NCI-H524 treated with DMSO at 0.1 percent for 48 hours (cell line): Measurements from ENCODE around the gene LRRC71.
"Not testable (repeated sequence)": the region's sequence is repeated elsewhere in the genome, so short reads cannot be mapped to it uniquely, and the experiment has no call there.

Experiments
- DNase-seq: peaks from one replicate; lab custom pipeline; 2025; lab: John Stamatoyannopoulos, UW

The LRRC71 gene

DNA sequence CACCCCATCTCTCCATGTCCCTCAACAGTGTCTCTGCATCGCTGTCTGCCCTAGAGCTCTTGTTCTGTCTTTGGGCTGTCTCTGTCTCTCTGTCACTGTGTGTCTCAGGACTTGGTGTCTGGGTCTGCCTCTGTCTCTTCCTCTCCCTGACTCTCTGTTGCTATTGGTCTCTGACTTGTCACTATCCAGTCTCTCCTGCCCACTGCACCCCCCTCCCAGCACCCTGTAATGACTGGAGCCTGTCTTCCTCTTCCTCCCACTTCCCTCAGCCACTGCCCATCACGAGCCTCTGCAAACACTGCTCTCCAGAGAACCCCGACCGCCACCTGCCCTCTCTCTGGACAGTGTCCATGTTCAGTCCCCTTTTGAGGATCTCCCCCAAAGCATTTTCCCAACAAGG lies 14.8 kb upstream of the LRRC71 start:
- DNase-seq: no peak

DNA sequence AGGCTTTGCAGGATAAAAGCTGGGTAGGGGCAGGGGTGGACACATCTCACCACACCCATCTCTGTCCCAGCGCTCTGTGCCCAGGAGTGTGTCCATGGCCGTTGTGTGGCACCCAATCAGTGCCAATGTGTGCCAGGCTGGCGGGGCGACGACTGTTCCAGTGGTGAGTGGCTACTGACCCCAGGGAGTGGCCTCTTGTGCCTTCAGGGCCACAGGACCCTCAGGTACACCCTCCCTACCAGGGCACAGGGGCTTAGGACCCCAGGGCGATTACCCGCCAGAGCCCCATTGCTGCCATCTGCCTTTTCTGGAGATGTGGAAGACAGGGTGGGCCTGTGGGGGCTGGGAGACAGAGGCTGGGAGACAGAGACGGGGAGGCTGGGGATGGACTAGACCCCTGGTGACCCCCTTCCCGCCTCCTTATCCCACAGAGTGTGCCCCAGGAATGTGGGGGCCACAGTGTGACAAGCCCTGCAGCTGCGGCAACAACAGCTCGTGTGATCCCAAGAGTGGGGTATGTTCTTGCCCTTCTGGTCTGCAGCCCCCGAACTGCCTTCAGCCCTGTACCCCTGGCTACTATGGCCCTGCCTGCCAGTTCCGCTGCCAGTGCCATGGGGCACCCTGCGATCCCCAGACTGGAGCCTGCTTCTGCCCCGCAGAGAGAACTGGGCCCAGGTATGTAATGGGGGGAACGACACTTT lies 14.1 kb upstream of the LRRC71 start:
- DNase-seq: no peak

DNA sequence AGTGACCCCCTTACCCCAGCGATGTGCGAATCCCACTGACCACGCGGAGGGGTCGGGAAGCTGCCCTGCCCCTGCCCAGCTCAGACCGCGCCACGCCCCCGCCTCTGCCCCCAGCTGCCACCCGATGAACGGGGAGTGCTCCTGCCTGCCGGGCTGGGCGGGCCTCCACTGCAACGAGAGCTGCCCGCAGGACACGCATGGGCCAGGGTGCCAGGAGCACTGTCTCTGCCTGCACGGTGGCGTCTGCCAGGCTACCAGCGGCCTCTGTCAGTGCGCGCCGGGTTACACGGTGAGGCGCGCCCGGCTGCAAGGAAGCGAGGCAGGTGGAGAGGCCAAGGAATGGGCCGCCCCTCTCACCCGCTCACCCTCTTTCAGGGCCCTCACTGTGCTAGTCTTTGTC lies 11.9 kb upstream of the LRRC71 start:
- no peak for DNase-seq

DNA sequence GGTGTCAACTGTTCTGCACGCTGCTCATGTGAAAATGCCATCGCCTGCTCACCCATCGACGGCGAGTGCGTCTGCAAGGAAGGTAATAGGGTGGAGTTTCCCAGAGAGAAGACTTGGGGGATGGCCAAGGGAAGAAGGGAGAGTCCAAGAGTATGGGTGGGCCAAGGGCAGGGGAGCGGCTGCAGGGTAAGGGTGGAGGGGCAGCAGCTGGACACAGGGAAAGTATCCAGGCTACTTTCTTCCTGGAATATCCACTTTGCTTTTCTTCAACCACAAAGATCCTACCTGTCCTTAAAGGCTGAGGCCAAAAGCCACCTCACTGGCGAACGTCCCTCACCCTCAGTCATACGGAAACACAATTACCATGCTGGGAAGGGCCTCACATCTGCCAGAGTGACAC lies 11.5 kb upstream of the LRRC71 start:
- DNase-seq: no peak

DNA sequence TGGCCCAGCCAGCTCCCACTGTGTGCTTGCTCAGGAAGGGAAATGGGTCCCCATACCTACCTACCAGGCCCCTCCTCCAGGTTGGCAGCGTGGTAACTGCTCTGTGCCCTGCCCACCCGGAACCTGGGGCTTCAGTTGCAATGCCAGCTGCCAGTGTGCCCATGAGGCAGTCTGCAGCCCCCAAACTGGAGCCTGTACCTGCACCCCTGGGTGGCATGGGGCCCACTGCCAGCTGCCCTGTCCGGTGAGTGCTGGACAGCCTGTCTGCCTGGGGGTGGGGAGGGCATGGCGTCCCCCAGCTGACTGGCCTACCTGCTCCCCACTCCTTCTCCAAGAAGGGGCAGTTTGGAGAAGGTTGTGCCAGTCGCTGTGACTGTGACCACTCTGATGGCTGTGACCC lies 10.8 kb upstream of the LRRC71 start:
- no peak for DNase-seq

DNA sequence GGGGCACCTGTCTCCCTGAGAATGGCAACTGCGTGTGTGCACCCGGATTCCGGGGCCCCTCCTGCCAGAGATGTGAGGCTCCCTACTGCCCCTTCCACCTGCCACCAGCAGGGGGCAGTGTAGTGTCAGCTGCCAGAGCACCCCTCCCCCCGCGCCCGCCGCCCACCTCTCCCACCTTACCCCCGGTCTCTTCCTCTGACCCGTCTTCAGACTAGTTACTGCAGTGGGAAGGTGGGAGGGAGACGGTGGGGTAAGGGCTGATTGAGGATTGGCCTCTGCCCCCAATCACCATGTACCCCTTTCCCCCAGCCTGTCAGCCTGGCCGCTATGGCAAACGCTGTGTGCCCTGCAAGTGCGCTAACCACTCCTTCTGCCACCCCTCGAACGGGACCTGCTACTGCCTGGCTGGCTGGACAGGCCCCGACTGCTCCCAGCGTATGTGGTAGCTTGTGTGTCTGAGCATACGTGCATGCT lies 10.1 kb upstream of the LRRC71 start:
- DNase-seq: no peak

DNA sequence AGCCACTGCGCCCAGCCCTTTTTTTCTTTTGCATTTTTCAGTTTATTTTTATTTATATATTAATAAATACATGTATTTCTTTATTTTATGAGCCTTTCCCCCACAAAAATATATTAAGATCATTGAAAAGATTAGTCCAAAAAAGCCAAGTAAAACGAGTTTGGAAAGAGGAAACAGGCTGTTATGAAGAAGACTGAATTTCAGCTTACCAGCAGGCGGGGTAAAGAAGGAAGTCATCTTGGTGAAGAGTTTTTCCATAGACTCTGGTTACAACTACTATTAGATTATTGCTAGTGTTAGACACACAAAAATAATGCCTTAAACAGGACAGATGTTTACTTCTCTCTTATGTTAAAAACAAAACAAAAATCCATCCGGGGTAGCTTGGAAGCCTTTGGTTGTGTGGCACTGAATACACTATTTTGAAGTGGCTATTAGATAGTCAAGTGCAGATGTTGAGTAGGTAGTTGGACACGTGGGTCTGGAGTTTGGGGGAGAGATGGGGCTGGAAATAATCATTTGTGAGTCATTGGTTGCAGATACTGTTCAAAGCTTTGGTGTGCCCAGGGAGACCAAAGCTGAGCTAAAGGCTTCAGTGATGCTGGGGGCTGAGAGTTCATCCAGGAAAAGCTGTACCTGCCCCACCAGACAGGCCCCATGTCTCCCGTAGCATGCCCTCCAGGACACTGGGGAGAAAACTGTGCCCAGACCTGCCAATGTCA lies 8.7 kb upstream of the LRRC71 start:
- DNase-seq: no peak

DNA sequence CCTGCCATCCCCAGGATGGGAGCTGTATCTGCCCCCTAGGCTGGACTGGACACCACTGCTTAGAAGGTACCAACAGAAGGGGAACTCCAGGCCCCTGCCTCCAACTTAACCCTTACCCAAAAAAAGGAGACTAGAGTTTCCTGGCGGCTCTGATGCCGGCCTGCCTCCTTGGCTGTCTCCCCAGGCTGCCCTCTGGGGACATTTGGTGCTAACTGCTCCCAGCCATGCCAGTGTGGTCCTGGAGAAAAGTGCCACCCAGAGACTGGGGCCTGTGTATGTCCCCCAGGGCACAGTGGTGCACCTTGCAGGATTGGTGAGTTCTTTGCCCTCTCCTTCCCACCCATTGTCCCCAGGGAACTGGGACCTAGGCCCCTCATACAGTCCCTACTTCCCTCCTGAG lies 8.1 kb upstream of the LRRC71 start:
- DNase-seq: no peak

DNA sequence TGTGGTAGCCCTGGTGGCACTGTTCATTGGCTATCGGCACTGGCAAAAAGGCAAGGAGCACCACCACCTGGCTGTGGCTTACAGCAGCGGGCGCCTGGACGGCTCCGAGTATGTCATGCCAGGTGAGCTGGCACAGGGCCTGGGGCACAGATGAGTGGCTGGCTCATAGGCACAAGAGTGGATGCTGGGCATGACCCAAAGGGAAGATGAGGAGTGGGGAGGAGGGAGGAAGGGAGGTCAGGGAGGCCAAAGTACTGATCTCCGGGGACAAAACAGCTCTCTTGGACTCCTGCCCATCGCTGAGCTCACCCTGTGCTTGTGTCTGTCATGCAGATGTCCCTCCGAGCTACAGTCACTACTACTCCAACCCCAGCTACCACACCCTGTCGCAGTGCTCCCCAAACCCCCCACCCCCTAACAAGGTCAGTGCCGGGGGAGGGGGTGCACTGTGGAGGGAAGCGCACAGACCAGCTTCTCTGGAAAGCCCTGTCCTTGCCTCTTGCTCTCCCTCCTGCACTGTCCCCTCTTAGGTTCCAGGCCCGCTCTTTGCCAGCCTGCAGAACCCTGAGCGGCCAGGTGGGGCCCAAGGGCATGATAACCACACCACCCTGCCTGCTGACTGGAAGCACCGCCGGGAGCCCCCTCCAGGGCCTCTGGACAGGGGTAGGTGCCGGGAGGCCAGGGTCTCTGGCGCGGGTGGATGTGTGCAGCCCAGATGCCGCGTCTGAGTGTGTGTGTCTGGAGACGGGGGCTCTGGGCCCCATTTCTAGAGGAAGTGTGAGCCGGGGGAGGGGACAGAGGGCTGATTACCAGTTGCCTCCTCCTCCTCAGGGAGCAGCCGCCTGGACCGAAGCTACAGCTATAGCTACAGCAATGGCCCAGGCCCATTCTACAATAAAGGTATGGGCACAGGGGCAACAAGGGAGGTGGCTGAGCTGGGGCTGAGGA lies 7.3 kb upstream of the LRRC71 start:
- DNase-seq: no peak

DNA sequence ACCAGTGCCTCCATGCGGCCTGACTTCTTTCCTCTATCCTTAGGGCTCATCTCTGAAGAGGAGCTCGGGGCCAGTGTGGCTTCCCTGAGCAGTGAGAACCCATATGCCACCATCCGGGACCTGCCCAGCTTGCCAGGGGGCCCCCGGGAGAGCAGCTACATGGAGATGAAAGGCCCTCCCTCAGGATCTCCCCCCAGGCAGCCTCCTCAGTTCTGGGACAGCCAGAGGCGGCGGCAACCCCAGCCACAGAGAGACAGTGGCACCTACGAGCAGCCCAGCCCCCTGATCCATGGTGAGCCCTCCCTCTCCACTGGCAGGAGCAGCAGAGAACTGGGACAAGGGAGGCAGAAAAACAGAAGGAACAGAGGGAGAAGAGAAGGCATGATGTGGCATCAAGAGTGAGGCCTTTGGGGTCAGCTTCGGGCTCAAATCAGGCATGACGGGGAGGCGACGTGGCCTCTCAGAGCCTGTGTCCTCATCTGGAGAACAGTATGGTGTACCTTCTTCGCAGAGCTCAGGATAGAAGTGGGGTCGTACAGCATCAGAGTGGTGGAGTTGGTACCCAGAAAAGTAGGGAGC lies 6.5 kb upstream of the LRRC71 start:
- no peak for DNase-seq

DNA sequence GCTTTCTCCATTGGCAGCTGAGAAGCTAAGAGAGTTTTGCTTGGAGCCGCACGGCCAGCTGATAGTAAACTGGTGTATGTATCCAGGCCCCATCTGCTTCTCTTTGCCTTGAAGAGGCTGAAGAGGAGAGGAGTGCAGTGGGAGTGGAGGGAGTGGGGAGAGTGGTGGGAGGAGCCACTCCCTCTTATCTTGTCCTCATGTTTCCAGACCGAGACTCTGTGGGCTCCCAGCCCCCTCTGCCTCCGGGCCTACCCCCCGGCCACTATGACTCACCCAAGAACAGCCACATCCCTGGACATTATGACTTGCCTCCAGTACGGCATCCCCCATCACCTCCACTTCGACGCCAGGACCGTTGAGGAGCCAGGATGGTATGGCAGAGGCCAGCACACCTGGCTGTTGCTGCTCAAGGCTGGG lies 6.0 kb upstream of the LRRC71 start:
- no peak for DNase-seq

DNA sequence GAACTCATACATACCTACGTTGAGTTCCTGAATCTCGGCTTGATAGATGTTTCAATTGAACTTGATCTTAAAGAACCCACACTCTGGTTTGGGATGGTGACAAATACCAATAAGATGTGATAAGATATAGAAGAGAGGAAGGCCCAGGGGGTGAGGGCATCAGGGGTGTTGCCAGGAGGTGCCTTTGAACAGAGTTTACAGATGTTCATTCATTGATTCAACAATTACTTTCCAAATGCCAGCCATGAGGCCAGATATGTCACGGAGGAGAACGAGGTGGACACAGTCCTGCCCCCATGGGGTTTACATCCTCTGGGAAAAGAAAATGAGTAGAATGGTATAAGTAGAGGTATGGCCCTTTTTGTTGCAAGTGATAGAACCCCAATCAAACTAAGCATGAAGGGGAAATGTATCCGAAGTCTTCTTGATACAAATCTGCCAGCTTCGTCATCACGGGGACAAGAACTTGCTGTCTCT lies 659 bp downstream of the LRRC71 start:
- DNase-seq: no peak

DNA sequence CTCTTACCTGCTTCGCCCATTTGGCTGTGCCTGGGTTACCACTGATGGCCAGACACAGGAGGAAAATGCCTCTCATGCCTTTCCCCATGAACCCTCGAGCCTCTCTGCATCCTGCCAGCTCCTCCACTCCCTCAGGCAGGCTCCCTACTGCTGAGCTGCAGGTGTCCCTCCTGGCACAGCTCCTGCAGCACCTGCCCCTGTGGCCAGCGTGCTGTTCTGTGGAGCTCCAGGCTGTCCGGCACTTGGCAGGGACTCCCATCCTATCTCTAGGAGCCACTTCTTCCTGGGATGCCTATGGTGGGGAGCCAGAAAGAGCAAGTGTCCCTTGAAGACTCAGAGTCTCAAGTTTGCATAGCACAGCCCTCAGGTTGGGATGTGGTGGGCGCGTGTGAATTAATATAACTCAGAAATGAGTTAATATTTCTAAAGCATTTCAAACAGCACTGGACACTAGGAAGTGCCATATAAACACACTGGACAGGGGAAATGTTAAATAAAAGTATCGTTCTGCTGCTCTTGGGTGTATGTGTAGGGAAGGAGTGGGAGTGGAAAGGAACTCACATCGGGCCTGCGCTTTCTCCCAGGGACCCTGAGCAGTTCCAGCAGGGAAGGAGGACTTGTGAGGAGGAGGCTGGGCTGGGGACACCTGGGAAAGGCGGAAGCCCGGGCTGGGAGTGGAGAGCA lies 2.7 kb downstream of the LRRC71 start:
- no peak for DNase-seq

DNA sequence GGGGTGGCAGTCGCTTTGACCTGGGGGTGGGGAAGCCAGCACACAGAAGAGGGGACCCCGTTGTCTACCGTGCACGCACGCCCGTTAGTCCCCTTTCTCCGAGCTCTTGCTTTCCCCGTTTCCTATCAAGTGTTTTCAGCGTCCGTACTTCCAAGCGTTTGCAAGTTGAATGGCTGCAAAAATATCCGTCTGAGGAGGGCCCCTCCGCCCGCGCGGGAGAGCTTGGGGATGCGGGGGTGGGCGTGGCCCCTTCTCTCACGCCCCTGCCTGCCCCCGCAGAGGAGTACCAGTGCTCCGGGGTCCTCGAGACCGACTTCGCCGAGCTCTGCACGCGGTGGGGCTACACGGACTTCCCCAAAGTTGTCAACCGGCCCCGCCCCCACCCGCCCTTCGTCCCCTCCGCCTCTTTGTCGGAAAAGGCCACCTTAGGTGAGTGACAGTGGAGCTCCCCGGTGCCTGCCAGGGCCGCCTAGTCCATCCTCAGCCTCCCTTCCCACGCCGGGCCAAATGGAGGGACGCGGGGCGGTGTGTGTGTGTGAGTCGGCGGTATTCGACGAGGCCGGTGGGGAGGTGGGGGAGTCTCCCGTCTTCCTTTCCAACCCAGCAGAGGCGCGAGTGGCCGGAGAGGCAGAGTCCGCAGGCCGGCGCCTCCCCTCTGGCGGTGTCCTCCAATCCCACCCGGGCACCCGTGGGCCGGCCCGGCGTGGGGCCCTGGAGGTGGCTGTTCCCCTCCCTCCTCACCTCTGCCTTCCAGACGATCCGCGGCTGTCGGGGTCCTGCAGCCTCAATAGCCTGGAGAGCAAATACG lies 3.4 kb downstream of the LRRC71 start:
- DNase-seq: no peak

DNA sequence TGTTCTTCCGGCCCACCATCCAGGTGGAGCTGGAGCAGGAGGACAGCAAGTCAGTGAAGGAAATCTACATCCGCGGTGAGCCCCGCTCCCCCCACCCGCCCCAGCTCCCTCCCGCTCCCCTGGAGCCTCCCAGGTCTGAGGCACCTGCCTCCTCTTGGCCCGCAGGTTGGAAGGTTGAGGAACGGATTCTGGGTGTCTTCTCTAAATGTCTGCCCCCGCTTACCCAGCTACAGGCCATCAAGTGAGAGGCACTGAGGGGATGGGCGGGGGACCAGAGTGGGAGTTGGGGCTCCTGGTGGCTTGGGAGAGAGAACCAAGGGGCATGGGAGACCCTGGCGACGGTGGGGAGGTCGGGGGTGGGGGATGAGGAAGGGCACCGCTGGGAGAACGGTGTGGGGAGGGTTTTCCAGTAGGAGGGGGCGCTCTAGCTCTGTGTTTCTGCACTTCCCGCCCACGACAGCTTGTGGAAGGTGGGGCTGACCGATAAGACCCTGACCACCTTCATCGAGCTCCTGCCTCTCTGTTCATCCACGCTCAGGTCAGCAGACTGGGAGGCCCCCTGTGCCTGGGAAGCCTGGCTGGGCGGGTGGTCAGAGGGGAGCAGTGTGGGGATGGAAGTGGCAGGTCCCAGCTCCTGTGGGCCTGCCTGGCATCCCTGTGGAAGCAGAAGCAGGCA lies 4.2 kb downstream of the LRRC71 start:
- no peak for DNase-seq

DNA sequence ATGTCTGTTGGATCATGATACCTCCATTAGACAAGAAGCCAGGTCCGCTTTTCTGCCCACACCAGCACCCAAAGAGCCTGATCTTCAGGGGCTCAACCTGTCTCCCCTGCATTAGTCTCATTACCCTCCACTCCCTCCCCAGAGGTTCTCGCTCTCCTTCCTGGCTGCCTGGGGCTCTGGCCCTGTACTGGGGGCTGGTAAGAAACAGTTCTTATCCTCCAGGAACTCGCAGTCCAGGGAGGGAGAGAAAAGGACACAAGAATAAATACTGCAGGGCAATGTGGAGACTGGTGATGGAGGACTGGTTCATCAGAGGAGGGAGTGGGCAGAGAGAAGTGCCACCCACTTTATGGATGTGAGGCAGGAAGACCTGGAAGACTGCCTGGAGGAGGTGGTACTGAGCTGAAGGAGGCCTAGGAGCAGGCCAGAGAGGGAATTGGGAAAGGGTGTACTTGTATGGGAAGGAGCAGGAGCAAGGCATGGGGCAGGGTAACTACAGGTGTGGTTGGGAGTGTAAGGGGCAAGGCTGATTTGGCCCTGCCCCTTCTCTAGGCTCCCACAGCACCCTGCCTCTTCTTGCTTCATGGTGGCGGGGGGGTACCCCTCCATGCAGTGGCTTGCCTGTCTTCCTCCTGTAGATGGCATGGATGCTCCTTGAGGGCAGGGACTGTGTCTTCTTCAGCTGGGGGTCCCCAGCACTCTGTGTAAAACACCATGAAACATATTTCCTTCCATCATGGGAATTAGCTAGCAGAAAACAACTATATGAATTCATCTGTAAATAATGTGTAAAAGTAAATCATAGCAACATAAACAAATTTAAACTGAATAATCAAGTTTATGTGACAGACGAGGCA lies 5.0 kb downstream of the LRRC71 start:
- no peak for DNase-seq

DNA sequence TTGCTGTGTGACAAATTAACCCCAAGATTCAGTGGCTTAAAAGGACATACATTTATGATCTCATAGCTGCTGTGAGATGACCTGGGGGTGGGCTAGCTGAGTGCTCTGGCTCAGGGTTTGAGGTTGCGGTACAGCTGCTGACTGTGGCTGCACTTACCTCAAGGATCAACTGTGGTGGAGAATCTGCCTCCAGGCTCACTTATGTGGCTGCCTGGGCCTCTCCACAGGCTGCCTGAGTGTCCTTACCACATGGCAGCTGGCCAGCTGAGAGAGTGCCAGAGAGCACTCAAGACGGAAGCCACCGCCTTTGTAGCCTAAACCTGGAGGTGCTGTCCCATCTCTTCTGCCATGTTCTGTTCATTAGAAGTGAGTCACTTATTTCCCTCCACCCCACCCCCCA lies 5.7 kb downstream of the LRRC71 start:
- peak; percentile 34 for DNase-seq

DNA sequence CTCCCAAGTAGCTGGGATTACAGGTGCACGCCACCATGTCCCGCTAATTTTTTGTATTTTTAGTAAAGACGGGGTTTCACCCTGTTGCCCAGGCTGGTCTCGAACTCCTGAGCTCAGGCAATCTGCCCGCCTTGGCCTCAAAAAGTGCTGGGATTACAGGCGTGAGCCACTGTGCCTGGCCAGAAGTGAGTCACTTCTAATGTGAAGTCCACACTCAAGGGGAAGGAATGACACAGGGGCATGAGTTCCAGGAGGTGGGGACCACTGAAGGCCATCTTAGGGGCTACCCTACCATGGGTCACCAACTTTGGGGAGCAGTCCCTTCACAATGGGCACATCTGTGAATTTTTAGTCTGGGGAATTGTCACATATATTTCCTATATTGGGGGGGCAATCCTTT lies 6.3 kb downstream of the LRRC71 start:
- DNase-seq: not testable (repeated sequence)
